GM12878 (cell line): Measurements from ENCODE around the gene GATA2. TPM values are rescaled to one million over a fixed set of nuclear protein-coding genes. Genes with fewer than 3 reads are reported as not detected.

Experiments used
- ATAC-seq: fragments of 200-7000 bp; cut with Tn5 transposase; 3 replicates; pipeline ENCODE4 v1.9.1; 2020; ENCODE audit warnings: mild to moderate bottlenecking, moderate library complexity
- BruUV-seq: library from RNA; stranded (reverse); fragments of 400-500 nt; replicated peaks from 2 replicates; lab custom pipeline; 2021; lab: Mats Ljungman, UMichigan
- CTCF ChIA-PET: fragments of 300-600 bp; sonication (Branson Sonifier 250); formaldehyde crosslinking; extraction: SDS; loops from one replicate; lab custom pipeline; 2021; ENCODE audit warnings: inconsistent platforms; lab: Yijun Ruan, JAX
- POLR2A ChIA-PET: fragments of 350-600 bp; formaldehyde crosslinking; extraction: SDS; loops from one replicate; lab custom pipeline; 2021; ENCODE audit warnings: inconsistent platforms; lab: Charles Lee
- RAD21 ChIA-PET: fragments of 300-600 bp; sonication (Branson Sonifier 250); formaldehyde crosslinking; loops from one replicate; lab custom pipeline; 2023; ENCODE audit warnings: antibody characterized with exemption; ENCODE audit not compliant: unreplicated experiment; lab: Charles Lee
- SMC1A ChIA-PET: fragments of 300-600 bp; sonication (Branson Sonifier 250); formaldehyde crosslinking; loops from one replicate; lab custom pipeline; 2023; ENCODE audit not compliant: unreplicated experiment, uncharacterized antibody; lab: Charles Lee
- DNase-seq: peaks from one replicate; pipeline ENCODE4 v3.0.0-alpha.2; 2011; ENCODE audit warnings: low read depth, low spot score
- FAIRE-seq: peaks from 3 replicates; lab custom pipeline; 2011; peaks lifted over from hg19 to GRCh38; lab: Jason Lieb, UNC
- H2AFZ ChIP-seq: 2 replicates; pipeline ENCODE4 v1.6.0; 2011; ENCODE audit warnings: low read depth, low read length, control low read depth; ENCODE audit not compliant: control insufficient read depth
- H3K27ac ChIP-seq: 2 replicates; pipeline ENCODE4 v1.5.1; 2011; ENCODE audit warnings: control low read depth; ENCODE audit not compliant: control insufficient read depth, insufficient read depth
- H3K27me3 ChIP-seq, 2 experiments: replicated peaks in 1 of 2; 2 replicates each; pipeline versions ENCODE4 v1.6.0 to v1.6.1; 2011; ENCODE audit warnings: low read length in 1 of 2; ENCODE audit not compliant: control insufficient read depth in 2 of 2, insufficient read depth in 2 of 2
- H3K36me3 ChIP-seq, 2 experiments: 2 replicates each; pipeline ENCODE4 v1.5.1; 2011; ENCODE audit warnings: low read length in 1 of 2; ENCODE audit not compliant: control insufficient read depth in 2 of 2, insufficient read depth in 2 of 2
- H3K4me1 ChIP-seq: 2 replicates; pipeline ENCODE4 v1.6.1; 2011; ENCODE audit warnings: mild to moderate bottlenecking, low read length, moderate library complexity, mixed read lengths; ENCODE audit not compliant: control insufficient read depth, insufficient read depth
- H3K4me2 ChIP-seq: 2 replicates; pipeline ENCODE4 v1.6.0; 2011; ENCODE audit warnings: control low read depth; ENCODE audit not compliant: control insufficient read depth, insufficient read depth
- H3K4me3 ChIP-seq: fragments of 200-600 bp; sonication (generic); 2 replicates; pipeline ENCODE4 v1.5.1; 2016
- H3K79me2 ChIP-seq: 2 replicates; pipeline ENCODE4 v1.6.0; 2011; ENCODE audit warnings: low read length; ENCODE audit not compliant: control insufficient read depth, insufficient read depth
- H3K9ac ChIP-seq: 2 replicates; pipeline ENCODE4 v1.8.0; 2011; ENCODE audit warnings: low read length, control low read depth, mixed read lengths; ENCODE audit not compliant: control insufficient read depth, insufficient read depth
- H3K9me3 ChIP-seq: replicated peaks from 3 replicates; pipeline ENCODE4 v1.5.1; 2011; ENCODE audit warnings: mild to moderate bottlenecking, low read length; ENCODE audit not compliant: control insufficient read depth, insufficient read depth
- H4K20me1 ChIP-seq: 2 replicates; pipeline ENCODE4 v1.6.0; 2011; ENCODE audit not compliant: control insufficient read depth, insufficient read depth
- CBX3 ChIP-seq: fragments of 200-600 bp; sonication (generic); IDR thresholded peaks from 2 replicates; pipeline ENCODE4 v1.6.1; 2016; ENCODE audit warnings: low read depth, borderline replicate concordance
- MTA3 ChIP-seq: IDR thresholded peaks from 2 replicates; pipeline ENCODE4 v1.6.1; 2012; ENCODE audit warnings: low read length, inconsistent platforms, borderline replicate concordance
- RCOR1 ChIP-seq: conservative IDR thresholded peaks from 2 replicates; pipeline ENCODE4 v1.6.1; 2012; ENCODE audit warnings: low read depth, low read length, improper control_type of control experiment
- RELA ChIP-seq: fragments of 450-650 bp; IDR thresholded peaks from 2 replicates; pipeline ENCODE4 v1.8.0; 2014; ENCODE audit warnings: borderline replicate concordance; ENCODE audit not compliant: partially characterized antibody
- SMAD1 ChIP-seq: fragments of 450-650 bp; IDR thresholded peaks from 2 replicates; pipeline ENCODE4 v1.6.1; 2018; ENCODE audit warnings: mild to moderate bottlenecking, low read depth; ENCODE audit not compliant: partially characterized antibody
- SMAD5 ChIP-seq: IDR thresholded peaks from 2 replicates; pipeline ENCODE4 v1.6.1; 2016; ENCODE audit warnings: antibody characterized with exemption, low read depth
- SRF ChIP-seq, 2 experiments: IDR thresholded peaks; 2 replicates each; pipeline ENCODE4 v1.6.1; 2011; ENCODE audit warnings: low read depth in 2 of 2, low read length in 2 of 2, mild to moderate bottlenecking in 1 of 2, moderate library complexity in 1 of 2
- WGBS: methylation state at CpG from one replicate; pipeline ENCODE4 v1.1.6; 2016; ENCODE audit warnings: low lambda C conversion rate; ENCODE audit not compliant: insufficient replicate concordance, insufficient coverage; ENCODE audit errors: missing lambda C conversion rate; 5-methylcytosine and 5-hydroxymethylcytosine counted together
- in situ Hi-C: fragments of 300-500 bp; cut with MboI; formaldehyde crosslinking; loops from 9 replicates; pipeline ENCODE4 v1.14.3; 2018; ENCODE audit warnings: mixed read lengths
- intact Hi-C: fragments of 100-400 bp; cut with micrococcal nuclease; formaldehyde crosslinking; loops from one replicate; pipeline ENCODE4 v1.14.2; 2022; ENCODE audit not compliant: unreplicated experiment
- polyA plus RNA-seq, 11 experiments: library from polyadenylated mRNA; depleted of rRNA in 4 of 11; unstranded in 6 of 11; stranded (reverse) in 5 of 11; fragments of >200 nt; fragmentation: Nextera tagmentation in 4 of 11; fragmentation: Illumina TruSeq in 1 of 11; extraction: Ambion mirVana in 4 of 11; extraction: Trizol in 1 of 11; gene quantifications; 1 replicate in 1 of 11; 2 replicates in 10 of 11; pipeline versions ENCODE4 v1.2.1 to v1.2.3, GENCODE V29; 2011 to 2016; ENCODE audit warnings: inconsistent platforms in 2 of 11, missing spikeins in 2 of 11, low read depth in 1 of 11
- total RNA-seq, 4 experiments: library from RNA; depleted of rRNA in 3 of 4; stranded (reverse); fragments of >200 nt in 3 of 4; fragmentation: Illumina TruSeq in 1 of 4; extraction: Trizol in 1 of 4; gene quantifications; 2 replicates each; pipeline versions ENCODE4 v1.2.1 to v1.2.3, GENCODE V29; 2013 to 2021
- TF ChIP-seq, protein P1 (sequence below): IDR thresholded peaks from 2 replicates; pipeline ENCODE4 v1.6.1; 2011; ENCODE audit warnings: mild to moderate bottlenecking, low read depth, low read length, moderate library complexity; ENCODE audit not compliant: insufficient replicate concordance

GATA2 gene
- total and polyA plus RNA-seq, 10 of the 15 experiments (the other 5 are each of a cell fraction or from before 2014, with no cell fraction given) = 0.56 TPM; not detected in 9

DNA sequence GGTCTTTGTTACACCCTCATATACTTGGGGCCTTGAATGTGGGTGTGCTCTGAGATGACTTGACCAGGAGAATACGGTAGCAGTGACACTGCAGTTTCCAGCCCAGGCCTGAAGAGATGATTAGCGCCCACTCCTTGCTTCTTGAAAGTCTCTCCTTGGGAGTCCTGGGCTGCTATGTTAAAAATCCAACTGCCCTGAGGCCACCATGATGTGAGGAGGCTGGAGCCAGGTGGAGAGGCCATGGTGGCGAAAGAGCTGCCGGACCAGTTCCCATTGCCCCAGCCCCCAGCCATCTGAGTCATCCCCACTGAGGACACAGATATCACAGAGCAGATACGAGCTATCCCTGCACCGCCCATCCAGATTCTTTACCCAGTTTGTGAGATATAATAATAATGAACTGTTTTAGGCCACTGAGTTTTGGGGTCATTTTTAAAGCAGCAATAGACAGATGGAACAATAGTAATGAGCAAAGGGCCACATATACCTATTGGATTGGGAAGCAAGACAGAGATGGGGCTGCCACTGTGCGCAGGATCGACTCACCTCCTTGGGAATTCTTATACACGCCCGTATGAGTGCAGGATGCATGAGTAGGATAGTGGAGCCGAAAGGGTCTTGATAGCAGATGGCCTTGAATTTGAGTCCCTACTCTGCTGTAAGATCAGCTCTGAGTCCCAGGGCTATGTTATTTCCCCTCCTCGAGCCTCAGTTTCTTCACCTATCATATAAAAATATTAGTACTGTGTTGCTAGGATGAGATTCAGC, 12.1 kb upstream of the GATA2 start:
- no peak for DNase-seq

DNA sequence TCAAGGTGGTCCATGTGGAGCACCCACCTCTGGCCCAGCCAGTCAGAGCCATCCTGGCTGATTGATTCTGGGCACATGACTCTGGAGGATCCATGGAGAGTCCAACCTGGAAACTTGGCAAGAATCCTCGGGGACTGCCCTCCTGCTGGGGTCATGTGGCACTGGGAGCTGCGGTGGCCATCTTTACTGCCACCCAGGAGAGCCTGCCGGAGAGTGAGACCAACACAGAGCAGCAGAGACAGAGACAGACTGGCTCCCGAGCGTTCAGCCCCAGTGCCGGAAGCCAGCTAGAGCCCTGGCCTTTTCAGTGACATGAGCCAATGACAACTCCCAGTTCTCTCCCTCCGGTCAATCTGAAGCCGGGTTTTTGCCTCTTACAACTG, 11.5 kb upstream of the GATA2 start:
- intact Hi-C loops = no loop called here
- Histone ChIP-seq H3K27me3 (no peaks in the 10 kb centered on the region; a peak in 2 of 4 replicates), H3K27ac (no peak overlapping the region), H4K20me1 (no peaks in the 10 kb centered on the region), H2AFZ (no peak overlapping the region), H3K36me3 (no peaks in the 10 kb centered on the region), H3K4me3 (no peak overlapping the region), H3K79me2 (no peaks in the 10 kb centered on the region), H3K4me1 (no peaks in the 10 kb centered on the region), H3K9me3 (peaks cover 1% of the 10 kb centered on the region; the same call in 1 of the 3 replicates), H3K9ac (no peak overlapping the region), H3K4me2 (no peak overlapping the region)
- CTCF ChIA-PET = no interaction called here
- no peak for TF ChIP-seq RELA
- TF ChIP-seq SRF (IDR thresholded peaks at IDR 0.05; ENCODE audit: low read depth in 2 of 2, low read length in 2 of 2) = no peak
- no peak for TF ChIP-seq SMAD5
- TF ChIP-seq, protein P1, sequence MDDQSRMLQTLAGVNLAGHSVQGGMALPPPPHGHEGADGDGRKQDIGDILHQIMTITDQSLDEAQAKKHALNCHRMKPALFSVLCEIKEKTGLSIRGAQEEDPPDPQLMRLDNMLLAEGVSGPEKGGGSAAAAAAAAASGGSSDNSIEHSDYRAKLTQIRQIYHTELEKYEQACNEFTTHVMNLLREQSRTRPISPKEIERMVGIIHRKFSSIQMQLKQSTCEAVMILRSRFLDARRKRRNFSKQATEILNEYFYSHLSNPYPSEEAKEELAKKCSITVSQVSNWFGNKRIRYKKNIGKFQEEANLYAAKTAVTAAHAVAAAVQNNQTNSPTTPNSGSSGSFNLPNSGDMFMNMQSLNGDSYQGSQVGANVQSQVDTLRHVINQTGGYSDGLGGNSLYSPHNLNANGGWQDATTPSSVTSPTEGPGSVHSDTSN = no peak
- TF ChIP-seq CBX3 = no peak
- no peak for TF ChIP-seq MTA3
- DNase-seq (no peak), ATAC-seq (no peak), FAIRE-seq (no peak)
- WGBS = 41% methylated on average over 8 of the region's 8 CpGs
- SMC1A ChIA-PET = no interaction called here
- in situ Hi-C loops = no loop called here
- RAD21 ChIA-PET = no interaction called here
- POLR2A ChIA-PET = no interaction called here
- no TSS peak for BruUV-seq

More for the DNA sequence above, 12.1 kb upstream of the GATA2 start:
- intact Hi-C loops (no loop called here), in situ Hi-C loops (no loop called here)
- ATAC-seq (no peak), FAIRE-seq (no peak)
- H3K4me1 ChIP-seq = no peaks in the 10 kb centered on the region
- no peak overlapping the region for H3K4me3 ChIP-seq
- no peaks in the 10 kb centered on the region; a peak in 1 of 4 replicates for H3K27me3 ChIP-seq
- H3K27ac ChIP-seq = no peak overlapping the region
- no TSS peak for BruUV-seq
- peaks cover 1% of the 10 kb centered on the region; the same call in 1 of the 3 replicates for H3K9me3 ChIP-seq
- WGBS = 52% methylated on average over 12 of the region's 12 CpGs
- H2AFZ ChIP-seq = no peak overlapping the region
- CTCF ChIA-PET = interaction anchor here (0.9 to 1.9 kb wide), 2 partner anchors 8 to 113 kb away, joined by 3 to 7 read pairs; no protein-coding TSS in a partner anchor
- no peaks in the 10 kb centered on the region for H3K36me3 ChIP-seq
- no peak overlapping the region for H3K4me2 ChIP-seq
- RAD21 ChIA-PET = no interaction called here
- no peaks in the 10 kb centered on the region for H4K20me1 ChIP-seq
- SMC1A ChIA-PET = interaction anchor here (1.4 kb wide), 1 partner anchor 10 kb away, joined by 3 read pairs; no protein-coding TSS in a partner anchor
- H3K79me2 ChIP-seq = no peaks in the 10 kb centered on the region
- no peak overlapping the region for H3K9ac ChIP-seq
- no peak for TF ChIP-seq RCOR1
- no peak for TF ChIP-seq SMAD1
- POLR2A ChIA-PET = no interaction called here
